ENCODE measurements around the gene CORT.

GRCh38 chr1:10440305-10440704 lies 9.5 kb upstream of the CORT start:
- TF ChIP-seq POLR2A (IDR thresholded peaks at IDR 0.05) = no peak
- no peak for TF ChIP-seq CTCF (IDR thresholded peaks at IDR 0.05)
